Measurements from ENCODE around the gene KAT5. TPM values are rescaled to one million over a fixed set of nuclear protein-coding genes. Genes with fewer than 3 reads are reported as not detected.
A peak's percentile ranks its signal among the peaks of the same experiment; 100 is the strongest.

The KAT5 gene
- total and polyA plus RNA-seq, 10 of the 15 experiments (the other 5 are each of a cell fraction or from before 2014, with no cell fraction given) = 3.4 to 66.1 (median 46.3) TPM

DNA sequence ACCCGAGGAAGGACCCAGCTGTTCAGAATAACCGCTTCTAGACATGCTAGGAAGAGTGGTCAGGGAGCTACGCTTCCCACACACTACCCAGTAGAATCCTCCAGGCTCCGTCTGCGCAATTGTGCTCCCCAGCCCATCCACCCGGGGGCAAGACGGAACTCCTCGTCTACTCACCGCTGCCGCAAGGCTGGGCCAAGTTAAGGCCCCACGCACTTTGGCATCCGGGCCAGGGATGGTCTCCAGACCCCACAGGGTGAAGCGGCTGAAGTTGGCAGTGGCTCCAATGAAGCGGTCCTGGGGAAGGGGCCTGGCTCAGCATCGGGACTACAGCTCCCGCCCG, 7.8 kb downstream of the KAT5 start:
- no peak for DNase-seq (ENCODE audit: low read depth, low spot score)
- Histone ChIP-seq H2AFZ (ENCODE audit: control insufficient read depth, low read depth, low read length) (peak overlapping the region; percentile 96), H3K4me3 (peak overlapping the region; percentile 94), H3K27me3 (replicated peaks in 1 of 2; ENCODE audit: control insufficient read depth in 2 of 2, insufficient read depth in 2 of 2, low read length in 1 of 2) (no peaks in the 10 kb centered on the region), H4K20me1 (ENCODE audit: control insufficient read depth, insufficient read depth) (no peaks in the 10 kb centered on the region; the same call in 1 of the 2 replicates), H3K9me3 (replicated peaks; ENCODE audit: control insufficient read depth, insufficient read depth, low read length) (no peaks in the 10 kb centered on the region), H3K79me2 (ENCODE audit: control insufficient read depth, insufficient read depth, low read length) (peaks cover 17% of the 10 kb centered on the region), H3K4me2 (ENCODE audit: control insufficient read depth, insufficient read depth) (peak overlapping the region; percentile 75), H3K4me1 (ENCODE audit: control insufficient read depth, insufficient read depth, low read length) (peaks cover 12% of the 10 kb centered on the region), H3K27ac (ENCODE audit: control insufficient read depth, insufficient read depth) (peak overlapping the region; percentile 78), H3K9ac (ENCODE audit: control insufficient read depth, insufficient read depth, low read length) (peak overlapping the region; percentile 87), H3K36me3 (ENCODE audit: control insufficient read depth in 2 of 2, insufficient read depth in 2 of 2, low read length in 1 of 2) (peaks cover 20 to 27% of the 10 kb centered on the region in 2 experiments; a peak in 3 of 4 replicates)
- in situ Hi-C loops (cut with MboI) = no loop called here
- FAIRE-seq = peak; percentile 35
- intact Hi-C loops (cut with micrococcal nuclease; ENCODE audit: unreplicated experiment) = loop anchor here (10.0 kb wide), 1 partner anchor 845 kb away; the partner anchor contains the start of gene EHD1
- TSS peak; percentile 75 for BruUV-seq (replicated peaks)
- under 1% methylated on average over 17 of the region's 17 CpGs for WGBS (ENCODE audit: insufficient coverage, insufficient replicate concordance, low lambda C conversion rate, missing lambda C conversion rate)
- ChIA-PET CTCF (interaction anchor here (0.7 to 2.6 kb wide), 11 partner anchors 8 to 325 kb away, joined by 3 to 17 read pairs (median 4); partner anchors contain the start of gene KAT5), RAD21 (ENCODE audit: unreplicated experiment) (interaction anchor here (0.8 to 2.4 kb wide), 6 partner anchors 8 to 536 kb away, joined by 3 to 12 read pairs (median 4); partner anchors contain the start of gene KAT5), POLR2A (interaction anchor here (0.5 to 2.5 kb wide), 9 partner anchors 8 to 645 kb away, joined by 3 to 13 read pairs (median 3); partner anchors contain the start of genes CFL1, KAT5, MAP3K11 and SIPA1), SMC1A (ENCODE audit: uncharacterized antibody, unreplicated experiment) (interaction anchor here (1.1 to 1.5 kb wide), 5 partner anchors 14 to 268 kb away, joined by 3 to 4 read pairs (median 3); no protein-coding TSS in a partner anchor)
- ATAC-seq = peak; percentile 43
- TF ChIP-seq HDGF (IDR thresholded peaks at IDR 0.05) = no peak
- TF ChIP-seq, protein P1, sequence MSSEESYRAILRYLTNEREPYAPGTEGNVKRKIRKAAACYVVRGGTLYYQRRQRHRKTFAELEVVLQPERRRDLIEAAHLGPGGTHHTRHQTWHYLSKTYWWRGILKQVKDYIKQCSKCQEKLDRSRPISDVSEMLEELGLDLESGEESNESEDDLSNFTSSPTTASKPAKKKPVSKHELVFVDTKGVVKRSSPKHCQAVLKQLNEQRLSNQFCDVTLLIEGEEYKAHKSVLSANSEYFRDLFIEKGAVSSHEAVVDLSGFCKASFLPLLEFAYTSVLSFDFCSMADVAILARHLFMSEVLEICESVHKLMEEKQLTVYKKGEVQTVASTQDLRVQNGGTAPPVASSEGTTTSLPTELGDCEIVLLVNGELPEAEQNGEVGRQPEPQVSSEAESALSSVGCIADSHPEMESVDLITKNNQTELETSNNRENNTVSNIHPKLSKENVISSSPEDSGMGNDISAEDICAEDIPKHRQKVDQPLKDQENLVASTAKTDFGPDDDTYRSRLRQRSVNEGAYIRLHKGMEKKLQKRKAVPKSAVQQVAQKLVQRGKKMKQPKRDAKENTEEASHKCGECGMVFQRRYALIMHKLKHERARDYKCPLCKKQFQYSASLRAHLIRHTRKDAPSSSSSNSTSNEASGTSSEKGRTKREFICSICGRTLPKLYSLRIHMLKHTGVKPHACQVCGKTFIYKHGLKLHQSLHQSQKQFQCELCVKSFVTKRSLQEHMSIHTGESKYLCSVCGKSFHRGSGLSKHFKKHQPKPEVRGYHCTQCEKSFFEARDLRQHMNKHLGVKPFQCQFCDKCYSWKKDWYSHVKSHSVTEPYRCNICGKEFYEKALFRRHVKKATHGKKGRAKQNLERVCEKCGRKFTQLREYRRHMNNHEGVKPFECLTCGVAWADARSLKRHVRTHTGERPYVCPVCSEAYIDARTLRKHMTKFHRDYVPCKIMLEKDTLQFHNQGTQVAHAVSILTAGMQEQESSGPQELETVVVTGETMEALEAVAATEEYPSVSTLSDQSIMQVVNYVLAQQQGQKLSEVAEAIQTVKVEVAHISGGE (CRISPR knock-in tag; IDR thresholded peaks at IDR 0.05) = no peak
- no peak; the same call in 1 of the 2 replicates for TF ChIP-seq SIN3A (IDR thresholded peaks at IDR 0.05; ENCODE audit: low read depth, low read length)
- no peak for TF ChIP-seq ATF3 (IDR thresholded peaks at IDR 0.05; ENCODE audit: borderline replicate concordance, extremely low read depth, low read depth, low read length)
- no peak for TF ChIP-seq YY1 (IDR thresholded peaks at IDR 0.05; ENCODE audit: low read depth, low read length)
- TF ChIP-seq, protein P2, sequence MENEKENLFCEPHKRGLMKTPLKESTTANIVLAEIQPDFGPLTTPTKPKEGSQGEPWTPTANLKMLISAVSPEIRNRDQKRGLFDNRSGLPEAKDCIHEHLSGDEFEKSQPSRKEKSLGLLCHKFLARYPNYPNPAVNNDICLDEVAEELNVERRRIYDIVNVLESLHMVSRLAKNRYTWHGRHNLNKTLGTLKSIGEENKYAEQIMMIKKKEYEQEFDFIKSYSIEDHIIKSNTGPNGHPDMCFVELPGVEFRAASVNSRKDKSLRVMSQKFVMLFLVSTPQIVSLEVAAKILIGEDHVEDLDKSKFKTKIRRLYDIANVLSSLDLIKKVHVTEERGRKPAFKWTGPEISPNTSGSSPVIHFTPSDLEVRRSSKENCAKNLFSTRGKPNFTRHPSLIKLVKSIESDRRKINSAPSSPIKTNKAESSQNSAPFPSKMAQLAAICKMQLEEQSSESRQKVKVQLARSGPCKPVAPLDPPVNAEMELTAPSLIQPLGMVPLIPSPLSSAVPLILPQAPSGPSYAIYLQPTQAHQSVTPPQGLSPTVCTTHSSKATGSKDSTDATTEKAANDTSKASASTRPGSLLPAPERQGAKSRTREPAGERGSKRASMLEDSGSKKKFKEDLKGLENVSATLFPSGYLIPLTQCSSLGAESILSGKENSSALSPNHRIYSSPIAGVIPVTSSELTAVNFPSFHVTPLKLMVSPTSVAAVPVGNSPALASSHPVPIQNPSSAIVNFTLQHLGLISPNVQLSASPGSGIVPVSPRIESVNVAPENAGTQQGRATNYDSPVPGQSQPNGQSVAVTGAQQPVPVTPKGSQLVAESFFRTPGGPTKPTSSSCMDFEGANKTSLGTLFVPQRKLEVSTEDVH (IDR thresholded peaks at IDR 0.05; ENCODE audit: low read depth, partially characterized antibody) = no peak
- TF ChIP-seq BCL11A (IDR thresholded peaks at IDR 0.05; ENCODE audit: low read depth, low read length) = no peak
- TF ChIP-seq ZNF217 (IDR thresholded peaks at IDR 0.05) = no peak
- TF ChIP-seq, protein P3, sequence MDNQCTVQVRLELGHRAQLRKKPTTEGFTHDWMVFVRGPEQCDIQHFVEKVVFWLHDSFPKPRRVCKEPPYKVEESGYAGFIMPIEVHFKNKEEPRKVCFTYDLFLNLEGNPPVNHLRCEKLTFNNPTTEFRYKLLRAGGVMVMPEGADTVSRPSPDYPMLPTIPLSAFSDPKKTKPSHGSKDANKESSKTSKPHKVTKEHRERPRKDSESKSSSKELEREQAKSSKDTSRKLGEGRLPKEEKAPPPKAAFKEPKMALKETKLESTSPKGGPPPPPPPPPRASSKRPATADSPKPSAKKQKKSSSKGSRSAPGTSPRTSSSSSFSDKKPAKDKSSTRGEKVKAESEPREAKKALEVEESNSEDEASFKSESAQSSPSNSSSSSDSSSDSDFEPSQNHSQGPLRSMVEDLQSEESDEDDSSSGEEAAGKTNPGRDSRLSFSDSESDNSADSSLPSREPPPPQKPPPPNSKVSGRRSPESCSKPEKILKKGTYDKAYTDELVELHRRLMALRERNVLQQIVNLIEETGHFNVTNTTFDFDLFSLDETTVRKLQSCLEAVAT (IDR thresholded peaks at IDR 0.05) = no peak
- TF ChIP-seq CTCF (IDR thresholded peaks at IDR 0.05 in 2 of 3, conservative IDR thresholded peaks at IDR 0.05 in 1 of 3; ENCODE audit: control insufficient read depth in 2 of 3, extremely low read depth in 1 of 3, insufficient read depth in 1 of 3, low read depth in 3 of 3, low read length in 3 of 3) = 0 out of 6 replicates have a peak, but pooled peaks of 1 of the 3 experiments have one; percentile 11
- no peak for TF ChIP-seq ZNF24 (IDR thresholded peaks at IDR 0.05)

All from GM12878 (cell line).